CD14-positive monocyte (primary cell): ENCODE results near the gene CLEC4M. TPM values are rescaled to one million over a fixed set of nuclear protein-coding genes. Genes with fewer than 3 reads are reported as not detected.
A peak's percentile ranks its signal among the peaks of the same experiment; 100 is the strongest.

Source experiments
- DNase-seq, 3 donors: peaks; one replicate each; pipeline ENCODE4 v3.0.0-alpha.2; 2011 to 2022
- H2AFZ ChIP-seq: 2 replicates; pipeline ENCODE4 v1.6.0; 2012; ENCODE audit warnings: mild to moderate bottlenecking, low read depth, low read length, inconsistent platforms; ENCODE audit not compliant: insufficient read depth, poor library complexity, severe bottlenecking
- H3K27ac ChIP-seq, 2 donors: 1 replicate in 1 of 2; 2 replicates in 1 of 2; pipeline ENCODE4 v1.5.1; 2012 to 2013; ENCODE audit warnings: low read length in 2 of 2, control low read depth in 1 of 2, inconsistent platforms in 1 of 2, low read depth in 1 of 2, mild to moderate bottlenecking in 1 of 2
- H3K27me3 ChIP-seq, 2 donors: one replicate each; pipeline versions ENCODE4 v1.6.0 to v1.6.1; 2011 to 2013; ENCODE audit warnings: low read length in 2 of 2; ENCODE audit not compliant: control insufficient read depth in 2 of 2, insufficient read depth in 2 of 2
- H3K36me3 ChIP-seq, 2 donors: replicated peaks in 1 of 2; 1 replicate in 1 of 2; 2 replicates in 1 of 2; pipeline versions ENCODE4 v1.5.1 to v1.6.1; 2012 to 2013; ENCODE audit warnings: low read length in 2 of 2, control low read depth in 1 of 2, inconsistent platforms in 1 of 2, mild to moderate bottlenecking in 1 of 2; ENCODE audit not compliant: insufficient read depth in 2 of 2, control insufficient read depth in 1 of 2
- H3K4me1 ChIP-seq, 2 donors: 1 replicate in 1 of 2; 2 replicates in 1 of 2; pipeline versions ENCODE4 v1.5.1 to v1.6.1; 2012 to 2013; ENCODE audit warnings: low read length in 2 of 2, control low read depth in 1 of 2, inconsistent platforms in 1 of 2, mild to moderate bottlenecking in 1 of 2, moderate library complexity in 1 of 2; ENCODE audit not compliant: insufficient read depth in 2 of 2, control insufficient read depth in 1 of 2
- H3K4me2 ChIP-seq: replicated peaks from 2 replicates; pipeline ENCODE3; 2012; ENCODE audit warnings: low read length, moderate library complexity, mild to moderate bottlenecking; ENCODE audit not compliant: poor library complexity, severe bottlenecking; ENCODE audit errors: extremely low read depth
- H3K4me3 ChIP-seq, 3 experiments: fragments of 200-600 bp in 1 of 3; sonication (generic) in 1 of 3; replicated peaks in 1 of 3; 1 replicate in 2 of 3; 2 replicates in 1 of 3; pipeline ENCODE4 v1.5.1; 2011 to 2013; ENCODE audit warnings: low read length in 3 of 3, mild to moderate bottlenecking in 3 of 3, control low read depth in 2 of 3, low read depth in 2 of 3, inconsistent platforms in 1 of 3, moderate library complexity in 1 of 3
- H3K79me2 ChIP-seq: 2 replicates; pipeline ENCODE4 v1.6.0; 2012; ENCODE audit warnings: mild to moderate bottlenecking, control low read depth, inconsistent platforms, low read length, moderate library complexity; ENCODE audit not compliant: insufficient read depth
- H3K9ac ChIP-seq: 2 replicates; pipeline ENCODE4 v1.6.0; 2017; ENCODE audit warnings: low read length, mild to moderate bottlenecking; ENCODE audit not compliant: insufficient read depth, poor library complexity, severe bottlenecking
- H3K9me3 ChIP-seq, 2 donors: replicated peaks in 1 of 2; 1 replicate in 1 of 2; 2 replicates in 1 of 2; pipeline versions ENCODE4 v1.5.1 to v1.6.1; 2012 to 2013; ENCODE audit warnings: low read length in 2 of 2, control low read depth in 1 of 2; ENCODE audit not compliant: control insufficient read depth in 1 of 2, insufficient read depth in 1 of 2
- H4K20me1 ChIP-seq: 2 replicates; pipeline ENCODE4 v1.6.0; 2012; ENCODE audit warnings: mild to moderate bottlenecking, low read length, control low read depth, moderate library complexity; ENCODE audit not compliant: insufficient read depth
- H3K27ac Mint-ChIP-seq, 7 donors: one replicate each; pipeline ENCODE4 v1.8.0; 2020; ENCODE audit warnings: mild to moderate bottlenecking in 7 of 7, mixed read lengths in 7 of 7, moderate library complexity in 6 of 7, inconsistent platforms in 2 of 7
- H3K27me3 Mint-ChIP-seq, 3 donors: one replicate each; pipeline ENCODE4 v1.8.0; 2021 to 2022; ENCODE audit warnings: low read depth in 3 of 3, mild to moderate bottlenecking in 3 of 3, mixed read lengths in 3 of 3, moderate library complexity in 3 of 3, inconsistent platforms in 1 of 3
- H3K36me3 Mint-ChIP-seq, 2 donors: one replicate each; pipeline ENCODE4 v1.8.0; 2020; ENCODE audit warnings: mixed read lengths in 2 of 2, inconsistent platforms in 1 of 2, mild to moderate bottlenecking in 1 of 2
- H3K4me1 Mint-ChIP-seq: one replicate; pipeline ENCODE4 v1.8.0; 2020; ENCODE audit warnings: mild to moderate bottlenecking, mixed read lengths
- H3K4me3 Mint-ChIP-seq, 2 donors: one replicate each; pipeline ENCODE4 v1.8.0; 2020; ENCODE audit warnings: mild to moderate bottlenecking in 2 of 2, mixed read lengths in 2 of 2, moderate library complexity in 1 of 2
- H3K9me3 Mint-ChIP-seq, 7 donors: one replicate each; pipeline ENCODE4 v1.8.0; 2020 to 2022; ENCODE audit warnings: mixed read lengths in 7 of 7, mild to moderate bottlenecking in 6 of 7, moderate library complexity in 6 of 7, inconsistent platforms in 2 of 7
- CTCF ChIP-seq: fragments of 200-600 bp; IDR thresholded peaks from one replicate; pipeline ENCODE4 v1.8.0; 2022; ENCODE audit warnings: antibody characterized with exemption, mild to moderate bottlenecking
- WGBS: methylation state at CpG from one replicate; pipeline ENCODE4 v1.1.5; 2013; ENCODE audit warnings: missing lambda C conversion rate; ENCODE audit not compliant: insufficient coverage; 5-methylcytosine and 5-hydroxymethylcytosine counted together
- intact Hi-C, 2 donors: fragments of 100-400 bp; cut with micrococcal nuclease; formaldehyde crosslinking; loops; one replicate each; pipeline versions ENCODE4 v1.15.0 to v1.15.1; 2023
- polyA plus RNA-seq, 3 donors: library from polyadenylated mRNA; depleted of rRNA in 1 of 3; unstranded in 2 of 3; stranded (reverse) in 1 of 3; fragments of 300-500 nt in 2 of 3; fragments of >200 nt in 1 of 3; fragmentation: Illumina TruSeq in 2 of 3; gene quantifications; 1 replicate in 2 of 3; 2 replicates in 1 of 3; pipeline ENCODE4 v1.2.3, GENCODE V29; 2012 to 2021

The CLEC4M gene
- polyA plus RNA-seq, 3 donors = not detected

- peak overlapping the region; percentile 72 to 79 for H3K27ac ChIP-seq
- peaks cover 31% of the 10 kb centered on the region in 2 donors for H3K4me1 ChIP-seq
- H3K36me3 ChIP-seq = no peaks in the 10 kb centered on the region
- peak overlapping the region; percentile 73 for H2AFZ ChIP-seq
- H3K4me3 ChIP-seq = peak overlapping the region; percentile 31 to 71 (median 48)
- peak in 2 of 3 donors; percentile 28 to 42 for DNase-seq
- H3K4me2 ChIP-seq = peak overlapping the region; percentile 72
- peaks cover 0 to 17% (median 2%) of the 10 kb centered on the region in 3 donors for H3K27me3 Mint-ChIP-seq
- intact Hi-C loops = loop anchor here in 1 of 2 donors (5.0 kb wide), 1 partner anchor 43 kb away; no protein-coding TSS in a partner anchor
- H3K9me3 Mint-ChIP-seq = peaks cover 0 to 3% (median 0%) of the 10 kb centered on the region in 7 donors
- H3K27me3 ChIP-seq = no peaks in the 10 kb centered on the region
- peak overlapping the region; percentile 84 to 91 (median 88) for H3K27ac Mint-ChIP-seq
- H3K9me3 ChIP-seq = no peaks in the 10 kb centered on the region
- H3K79me2 ChIP-seq = no peaks in the 10 kb centered on the region
- H3K36me3 Mint-ChIP-seq = peaks cover 0 to 2% of the 10 kb centered on the region in 2 donors
- no peaks in the 10 kb centered on the region for H4K20me1 ChIP-seq
- peak overlapping the region; percentile 71 to 88 for H3K4me3 Mint-ChIP-seq
- H3K9ac ChIP-seq = peak overlapping the region; percentile 59
- 6% methylated on average over 4 of the region's 6 CpGs for WGBS
- H3K4me1 Mint-ChIP-seq = peaks cover 42% of the 10 kb centered on the region
- no peak for TF ChIP-seq CTCF
Measured at GRCh38 chr19:7740682-7741054, 22.4 kb upstream of the CLEC4M start.

- no peak overlapping the region for H3K4me2 ChIP-seq
- intact Hi-C loops = loop anchor here in 1 of 2 donors (5.0 kb wide), 1 partner anchor 45 kb away; no protein-coding TSS in a partner anchor
- H3K27ac ChIP-seq = no peak overlapping the region
- no peak for DNase-seq
- H3K9me3 ChIP-seq = no peaks in the 10 kb centered on the region
- no peak overlapping the region for H2AFZ ChIP-seq
- no peak for TF ChIP-seq CTCF
- no peaks in the 10 kb centered on the region for H3K27me3 ChIP-seq
- H3K4me3 ChIP-seq = no peak overlapping the region
- H3K9ac ChIP-seq = no peak overlapping the region
- H3K27me3 Mint-ChIP-seq = peaks cover 0 to 16% (median 6%) of the 10 kb centered on the region in 3 donors
- peak overlapping the region in 1 of 7 donors; percentile 46 for H3K27ac Mint-ChIP-seq
- no peaks in the 10 kb centered on the region for H3K79me2 ChIP-seq
- peaks cover 0 to 3% (median 0%) of the 10 kb centered on the region in 7 donors for H3K9me3 Mint-ChIP-seq
- H3K36me3 ChIP-seq = no peaks in the 10 kb centered on the region
- H4K20me1 ChIP-seq = no peaks in the 10 kb centered on the region
- no peak overlapping the region for H3K4me3 Mint-ChIP-seq
- WGBS = no CpG with 5 or more reads among the region's 2 CpGs
- peaks cover 33 to 34% of the 10 kb centered on the region in 2 donors for H3K4me1 ChIP-seq
- H3K36me3 Mint-ChIP-seq = peaks cover 0 to 2% of the 10 kb centered on the region in 2 donors
- H3K4me1 Mint-ChIP-seq = peaks cover 41% of the 10 kb centered on the region
Measured at GRCh38 chr19:7742575-7742974, 20.5 kb upstream of the CLEC4M start.
